SK-N-MC (cell line): ENCODE data around the gene FXYD1.

Experiments
- EZH2 ChIP-seq: fragments of 200-600 bp; sonication (generic); IDR thresholded peaks from one replicate; pipeline ENCODE4 v1.6.1; 2017; ENCODE audit warnings: antibody characterized with exemption
- POLR2AphosphoS5 ChIP-seq: IDR thresholded peaks from 2 replicates; pipeline ENCODE4 v1.6.1; 2012; ENCODE audit warnings: mild to moderate bottlenecking, low read depth, low read length, borderline replicate concordance

GRCh38 chr19:35165200-35166058, 26.8 kb downstream of the FXYD1 start:
- no peak for TF ChIP-seq EZH2
- TF ChIP-seq POLR2AphosphoS5 = no peak
